ENCODE measurements around the gene C17orf67. TPM values are rescaled to one million over a fixed set of nuclear protein-coding genes. Genes with fewer than 3 reads are reported as not detected.

Gene C17orf67
- polyA plus RNA-seq, 2 of the 4 experiments (the other 2 are of a cell fraction): 1.8 to 2.6 TPM

DNA sequence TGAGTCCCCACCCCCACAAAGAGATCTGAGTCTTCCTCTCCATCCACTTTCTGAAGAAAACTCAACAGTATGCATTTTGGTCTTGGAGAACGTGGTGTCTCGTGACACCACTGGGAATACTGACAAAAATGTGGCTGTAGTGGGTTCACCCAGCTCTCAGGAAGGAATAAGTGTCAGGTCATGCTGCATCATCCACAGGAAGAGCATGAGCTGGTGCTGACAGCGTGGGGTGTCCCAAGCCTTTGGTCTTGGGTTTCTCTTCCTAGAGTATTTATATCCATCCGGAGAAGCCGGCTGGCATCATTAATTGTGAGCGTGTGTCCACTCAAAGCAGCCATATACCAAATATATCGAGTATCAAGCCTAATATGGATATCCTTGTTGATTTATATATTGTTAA lies 55.9 kb downstream of the C17orf67 start:
- Histone ChIP-seq H3K4me1 (0 out of 3 replicates have a peak, but pooled peaks cover 4% of the 10 kb centered on the region), H3K4me2 (no peak overlapping the region), H3K4me3 (no peak overlapping the region), H3K9me3 (no peaks in the 10 kb centered on the region), H3K27ac (no peak overlapping the region)
- CTCF ChIA-PET: interaction anchor here (4.7 kb wide), 1 partner anchor 185 kb away, joined by 28 read pairs; the partner anchor contains the start of gene NOG
- no peak for TF ChIP-seq SREBF2 (IDR thresholded peaks at IDR 0.05)
- ATAC-seq (no peak), FAIRE-seq (no peak), DNase-seq (ENCODE audit: low read depth in 1 of 2, low spot score in 1 of 2) (no peak)
- POLR2A ChIA-PET: no interaction called here
- 48% methylated on average over 7 of the region's 7 CpGs for WGBS (ENCODE audit: missing lambda C conversion rate)

DNA sequence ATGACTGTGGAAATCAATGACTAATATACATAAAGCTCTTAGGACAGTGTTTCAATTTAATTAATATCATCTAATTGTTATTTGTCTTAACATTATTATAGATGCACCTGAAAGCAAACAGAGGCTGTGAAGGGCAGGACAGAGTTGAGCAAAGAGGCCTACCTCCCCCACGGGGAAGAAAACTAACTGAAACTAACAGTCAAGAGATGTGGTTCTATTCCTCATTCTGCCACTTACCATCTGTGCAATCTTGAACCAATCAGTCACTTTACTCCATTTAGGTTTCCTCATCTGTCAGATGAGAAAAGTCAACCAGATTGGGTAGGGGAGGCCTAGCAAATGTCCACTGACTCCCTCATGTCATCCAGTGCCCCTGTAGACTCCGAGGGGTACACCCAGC lies 59.1 kb downstream of the C17orf67 start:
- ATAC-seq (no peak), FAIRE-seq (no peak), DNase-seq (ENCODE audit: low read depth in 1 of 2, low spot score in 1 of 2) (no peak)
- Histone ChIP-seq H3K27ac (no peak overlapping the region), H3K4me3 (no peak overlapping the region), H3K9me3 (no peaks in the 10 kb centered on the region), H3K4me1 (no peaks in the 10 kb centered on the region), H3K4me2 (no peak overlapping the region)
- ChIA-PET CTCF (interaction anchor here (1.3 to 4.7 kb wide), 2 partner anchors 44 to 182 kb away, joined by 3 to 28 read pairs; partner anchors contain the start of gene NOG), POLR2A (no interaction called here)
- WGBS (ENCODE audit: missing lambda C conversion rate): 23% methylated on average over 2 of the region's 2 CpGs
- TF ChIP-seq ZSCAN20 (CRISPR knock-in tag; IDR thresholded peaks at IDR 0.05) (no peak), RARB (CRISPR knock-in tag; IDR thresholded peaks at IDR 0.05) (no peak), FOSL2 (IDR thresholded peaks at IDR 0.05) (no peak), FOSL2 (CRISPR knock-in tag; IDR thresholded peaks at IDR 0.05) (no peak), SMC3 (IDR thresholded peaks at IDR 0.05) (no peak), MAFK (IDR thresholded peaks at IDR 0.05; ENCODE audit: partially characterized antibody) (no peak), HOXB13 (CRISPR knock-in tag; IDR thresholded peaks at IDR 0.05; ENCODE audit: low read depth) (no peak), RNF2 (IDR thresholded peaks at IDR 0.05; ENCODE audit: borderline replicate concordance, low read depth) (no peak), NFE2L2 (conservative IDR thresholded peaks at IDR 0.05; ENCODE audit: low read length) (no peak), GATA3 (IDR thresholded peaks at IDR 0.05; ENCODE audit: borderline replicate concordance) (no peak), HOXA7 (CRISPR knock-in tag; IDR thresholded peaks at IDR 0.05) (no peak), EP300 (IDR thresholded peaks at IDR 0.05) (no peak), POLR2A (IDR thresholded peaks at IDR 0.05; ENCODE audit: low read length) (no peak), FOSB (CRISPR knock-in tag; IDR thresholded peaks at IDR 0.05) (no peak), FOXS1 (CRISPR knock-in tag; IDR thresholded peaks at IDR 0.05) (no peak), POLR2AphosphoS2 (conservative IDR thresholded peaks at IDR 0.05; ENCODE audit: low read length) (no peak), CHD4 (IDR thresholded peaks at IDR 0.05; ENCODE audit: borderline replicate concordance) (no peak), CBX8 (IDR thresholded peaks at IDR 0.05) (no peak)
- TF ChIP-seq, protein P1, sequence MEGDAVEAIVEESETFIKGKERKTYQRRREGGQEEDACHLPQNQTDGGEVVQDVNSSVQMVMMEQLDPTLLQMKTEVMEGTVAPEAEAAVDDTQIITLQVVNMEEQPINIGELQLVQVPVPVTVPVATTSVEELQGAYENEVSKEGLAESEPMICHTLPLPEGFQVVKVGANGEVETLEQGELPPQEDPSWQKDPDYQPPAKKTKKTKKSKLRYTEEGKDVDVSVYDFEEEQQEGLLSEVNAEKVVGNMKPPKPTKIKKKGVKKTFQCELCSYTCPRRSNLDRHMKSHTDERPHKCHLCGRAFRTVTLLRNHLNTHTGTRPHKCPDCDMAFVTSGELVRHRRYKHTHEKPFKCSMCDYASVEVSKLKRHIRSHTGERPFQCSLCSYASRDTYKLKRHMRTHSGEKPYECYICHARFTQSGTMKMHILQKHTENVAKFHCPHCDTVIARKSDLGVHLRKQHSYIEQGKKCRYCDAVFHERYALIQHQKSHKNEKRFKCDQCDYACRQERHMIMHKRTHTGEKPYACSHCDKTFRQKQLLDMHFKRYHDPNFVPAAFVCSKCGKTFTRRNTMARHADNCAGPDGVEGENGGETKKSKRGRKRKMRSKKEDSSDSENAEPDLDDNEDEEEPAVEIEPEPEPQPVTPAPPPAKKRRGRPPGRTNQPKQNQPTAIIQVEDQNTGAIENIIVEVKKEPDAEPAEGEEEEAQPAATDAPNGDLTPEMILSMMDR (IDR thresholded peaks at IDR 0.05): no peak
- TF ChIP-seq, protein P2, sequence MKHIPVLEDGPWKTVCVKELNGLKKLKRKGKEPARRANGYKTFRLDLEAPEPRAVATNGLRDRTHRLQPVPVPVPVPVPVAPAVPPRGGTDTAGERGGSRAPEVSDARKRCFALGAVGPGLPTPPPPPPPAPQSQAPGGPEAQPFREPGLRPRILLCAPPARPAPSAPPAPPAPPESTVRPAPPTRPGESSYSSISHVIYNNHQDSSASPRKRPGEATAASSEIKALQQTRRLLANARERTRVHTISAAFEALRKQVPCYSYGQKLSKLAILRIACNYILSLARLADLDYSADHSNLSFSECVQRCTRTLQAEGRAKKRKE (CRISPR knock-in tag; IDR thresholded peaks at IDR 0.05; ENCODE audit: low read depth): no peak
- TF ChIP-seq, protein P3, sequence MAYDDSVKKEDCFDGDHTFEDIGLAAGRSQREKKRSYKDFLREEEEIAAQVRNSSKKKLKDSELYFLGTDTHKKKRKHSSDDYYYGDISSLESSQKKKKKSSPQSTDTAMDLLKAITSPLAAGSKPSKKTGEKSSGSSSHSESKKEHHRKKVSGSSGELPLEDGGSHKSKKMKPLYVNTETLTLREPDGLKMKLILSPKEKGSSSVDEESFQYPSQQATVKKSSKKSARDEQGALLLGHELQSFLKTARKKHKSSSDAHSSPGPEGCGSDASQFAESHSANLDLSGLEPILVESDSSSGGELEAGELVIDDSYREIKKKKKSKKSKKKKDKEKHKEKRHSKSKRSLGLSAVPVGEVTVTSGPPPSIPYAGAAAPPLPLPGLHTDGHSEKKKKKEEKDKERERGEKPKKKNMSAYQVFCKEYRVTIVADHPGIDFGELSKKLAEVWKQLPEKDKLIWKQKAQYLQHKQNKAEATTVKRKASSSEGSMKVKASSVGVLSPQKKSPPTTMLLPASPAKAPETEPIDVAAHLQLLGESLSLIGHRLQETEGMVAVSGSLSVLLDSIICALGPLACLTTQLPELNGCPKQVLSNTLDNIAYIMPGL (CRISPR knock-in tag; IDR thresholded peaks at IDR 0.05; ENCODE audit: borderline replicate concordance): no peak

DNA sequence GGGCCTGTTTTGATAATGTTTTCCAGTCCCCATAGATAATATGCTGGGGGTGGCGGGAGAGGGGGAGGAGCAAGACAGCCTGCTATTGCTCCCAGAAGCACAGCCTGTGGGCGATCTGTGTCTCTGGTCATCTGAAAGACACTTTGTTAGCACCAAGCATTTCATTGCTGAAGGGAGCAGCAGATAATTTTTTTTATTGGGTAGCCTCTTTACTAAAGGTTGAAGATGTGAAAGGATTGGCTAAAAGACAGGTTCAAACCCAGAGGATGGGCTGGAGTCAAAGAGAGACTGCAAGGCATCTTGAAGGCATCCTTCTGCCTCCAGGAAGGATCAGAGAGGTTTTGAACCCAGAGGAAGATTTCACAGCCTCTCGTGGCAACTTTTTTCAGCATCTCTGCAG lies 60.6 kb downstream of the C17orf67 start:
- DNase-seq (ENCODE audit: low read depth in 1 of 2, low spot score in 1 of 2) (no peak), ATAC-seq (no peak), FAIRE-seq (no peak)
- Histone ChIP-seq H3K4me2 (no peak overlapping the region), H3K27ac (no peak overlapping the region), H3K4me1 (no peaks in the 10 kb centered on the region), H3K9me3 (no peaks in the 10 kb centered on the region), H3K4me3 (no peak overlapping the region)
- TF ChIP-seq RAD21 (conservative IDR thresholded peaks at IDR 0.05 in 1 of 2, IDR thresholded peaks at IDR 0.05 in 1 of 2): no peak
- no peak for TF ChIP-seq BHLHE40 (IDR thresholded peaks at IDR 0.05; ENCODE audit: low read depth, low read length)
- TF ChIP-seq RNF2 (IDR thresholded peaks at IDR 0.05; ENCODE audit: borderline replicate concordance, low read depth): no peak
- TF ChIP-seq, protein P4, sequence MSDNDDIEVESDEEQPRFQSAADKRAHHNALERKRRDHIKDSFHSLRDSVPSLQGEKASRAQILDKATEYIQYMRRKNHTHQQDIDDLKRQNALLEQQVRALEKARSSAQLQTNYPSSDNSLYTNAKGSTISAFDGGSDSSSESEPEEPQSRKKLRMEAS (IDR thresholded peaks at IDR 0.05): no peak
- no peak for TF ChIP-seq EHMT2 (IDR thresholded peaks at IDR 0.05; ENCODE audit: low read depth)
- TF ChIP-seq KDM5A (IDR thresholded peaks at IDR 0.05): no peak
- no peak for TF ChIP-seq CBX8 (IDR thresholded peaks at IDR 0.05)
- TF ChIP-seq JUN (IDR thresholded peaks at IDR 0.05): no peak
- ChIA-PET CTCF (interaction anchor here (1.8 to 4.7 kb wide), 2 partner anchors 29 to 180 kb away, joined by 6 to 28 read pairs; partner anchors contain the start of gene NOG), POLR2A (no interaction called here)
- 41% methylated on average over 3 of the region's 3 CpGs for WGBS (ENCODE audit: missing lambda C conversion rate)

Measured in A549 (cell line).